ENCODE results near the gene REXO1. TPM values are rescaled to one million over a fixed set of nuclear protein-coding genes. Genes with fewer than 3 reads are reported as not detected.

The REXO1 gene
- total RNA-seq, 1 donor from 2014 or later, result 17.7 TPM

DNA sequence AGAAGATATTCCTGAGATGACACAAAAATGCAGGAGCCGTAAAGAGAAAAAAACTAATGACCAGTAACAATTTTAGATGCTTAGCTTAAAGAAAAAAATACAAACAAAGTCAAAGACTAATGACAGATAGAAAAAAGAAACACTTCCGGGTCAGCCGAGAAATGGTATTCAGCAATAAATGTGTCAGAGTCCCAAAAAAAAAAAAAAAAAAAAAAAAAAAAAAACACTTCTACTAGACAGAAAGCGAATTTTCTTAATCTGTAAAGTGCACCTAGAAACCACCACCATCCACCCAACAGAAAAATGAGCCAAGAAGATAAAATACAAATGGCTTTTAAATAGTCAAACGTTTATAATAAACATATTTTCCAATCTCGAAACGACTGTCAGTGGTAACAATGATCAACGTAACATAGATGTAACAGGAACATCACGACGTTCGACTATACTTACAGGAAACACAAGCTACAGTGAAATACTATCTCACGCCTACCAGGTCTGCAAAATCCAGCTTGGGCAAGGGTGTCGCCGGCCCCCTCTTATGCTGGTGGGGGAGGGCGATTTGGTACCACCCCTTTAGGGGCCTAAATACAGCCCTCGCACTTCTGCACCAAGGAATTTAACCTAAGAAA lies 26.4 kb upstream of the REXO1 start:
- TF ChIP-seq CTCF (IDR thresholded peaks at IDR 0.05; ENCODE audit: borderline replicate concordance), result no peak
- peaks cover 59% of the 10 kb centered on the region for H3K4me1 ChIP-seq
- H3K27me3 ChIP-seq (ENCODE audit: low read depth), result no peaks in the 10 kb centered on the region
- intact Hi-C loops (cut with micrococcal nuclease), result no loop called here
- no peaks in the 10 kb centered on the region for H3K9me3 ChIP-seq (replicated peaks)
- peaks cover 3% of the 10 kb centered on the region for H3K36me3 ChIP-seq
- peak overlapping the region; percentile 99 for H3K4me3 ChIP-seq
- peak overlapping the region; percentile 98 for H3K27ac ChIP-seq (replicated peaks)
- DNase-seq, result no peak

- Histone ChIP-seq H3K4me1 (peaks cover 58% of the 10 kb centered on the region), H3K27me3 (ENCODE audit: low read depth) (no peaks in the 10 kb centered on the region), H3K36me3 (peaks cover 3% of the 10 kb centered on the region), H3K4me3 (peak overlapping the region; percentile 99), H3K9me3 (replicated peaks) (no peaks in the 10 kb centered on the region), H3K27ac (replicated peaks) (peak overlapping the region; percentile 98)
- peak; percentile 67 for DNase-seq
- no peak for TF ChIP-seq CTCF (IDR thresholded peaks at IDR 0.05; ENCODE audit: borderline replicate concordance)
- intact Hi-C loops (cut with micrococcal nuclease), result no loop called here
Observed at GRCh38 chr19:1873524-1874473, 25.5 kb upstream of the REXO1 start.

DNA sequence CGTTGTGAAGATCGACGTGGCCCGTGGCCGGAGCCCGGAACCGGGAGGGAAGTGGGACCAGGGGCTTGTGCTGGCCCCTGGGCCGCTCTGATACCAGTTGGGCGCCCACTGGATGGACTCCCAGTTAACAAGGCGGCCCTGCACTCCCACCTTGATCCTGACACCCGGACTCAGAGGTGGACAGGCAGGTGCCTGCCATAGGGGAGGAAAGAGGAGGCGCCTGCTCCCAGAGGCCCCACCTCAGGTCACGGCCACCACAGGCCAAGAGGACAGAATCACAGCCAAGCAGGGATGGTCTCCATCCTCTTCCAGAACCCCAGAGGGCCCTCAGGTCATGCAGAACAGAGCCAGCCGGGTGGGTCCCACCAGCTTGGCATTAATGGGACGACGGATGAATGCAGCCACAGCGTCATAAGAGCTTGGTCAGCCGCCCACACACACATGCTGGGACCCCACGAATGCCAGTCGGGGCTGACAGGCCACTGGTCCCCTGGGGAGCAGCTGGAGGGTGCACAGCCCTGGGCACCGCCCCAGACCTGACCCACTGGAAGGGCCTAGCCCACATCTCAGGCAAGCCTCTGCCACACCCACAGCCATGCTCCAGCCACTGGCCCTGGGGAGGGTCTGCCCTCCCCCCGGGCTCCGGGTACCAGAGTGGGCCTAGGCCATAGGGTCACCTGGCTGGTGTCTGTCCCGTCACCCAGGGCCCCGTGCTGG lies 24.7 kb upstream of the REXO1 start:
- Histone ChIP-seq H3K4me1 (peaks cover 54% of the 10 kb centered on the region), H3K9me3 (replicated peaks) (no peaks in the 10 kb centered on the region), H3K36me3 (peaks cover 3% of the 10 kb centered on the region), H3K27ac (replicated peaks) (peak overlapping the region; percentile 98), H3K4me3 (peak overlapping the region; percentile 99), H3K27me3 (ENCODE audit: low read depth) (no peaks in the 10 kb centered on the region)
- DNase-seq, result no peak
- intact Hi-C loops (cut with micrococcal nuclease), result no loop called here
- TF ChIP-seq CTCF (IDR thresholded peaks at IDR 0.05; ENCODE audit: borderline replicate concordance), result no peak

DNA sequence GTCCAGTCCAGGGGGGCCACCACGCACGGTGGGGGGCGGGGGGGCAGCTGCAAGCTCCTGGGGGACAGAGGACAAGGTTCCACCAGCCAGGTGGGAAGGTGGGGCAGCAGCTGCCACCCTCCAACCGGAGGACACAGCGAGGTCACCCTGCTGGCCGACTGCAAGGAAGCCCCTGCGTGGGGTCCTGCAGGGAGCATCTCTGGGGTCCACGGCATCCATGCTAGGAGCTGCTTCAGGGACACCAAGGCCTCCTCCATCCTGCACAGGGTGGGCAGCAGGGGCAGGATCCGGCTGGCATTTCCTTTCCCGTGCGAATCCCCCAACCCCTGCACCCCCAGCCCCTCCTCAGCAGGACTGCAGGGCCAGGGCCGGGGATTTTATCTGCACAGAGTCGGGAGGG lies 23.3 kb upstream of the REXO1 start:
- intact Hi-C loops (cut with micrococcal nuclease), result no loop called here
- DNase-seq, result no peak
- Histone ChIP-seq H3K4me1 (peaks cover 51% of the 10 kb centered on the region), H3K9me3 (replicated peaks) (no peaks in the 10 kb centered on the region), H3K27me3 (ENCODE audit: low read depth) (no peaks in the 10 kb centered on the region), H3K36me3 (peaks cover 3% of the 10 kb centered on the region), H3K27ac (replicated peaks) (peak overlapping the region; percentile 98), H3K4me3 (no peak overlapping the region)
- TF ChIP-seq CTCF (IDR thresholded peaks at IDR 0.05; ENCODE audit: borderline replicate concordance), result no peak

DNA sequence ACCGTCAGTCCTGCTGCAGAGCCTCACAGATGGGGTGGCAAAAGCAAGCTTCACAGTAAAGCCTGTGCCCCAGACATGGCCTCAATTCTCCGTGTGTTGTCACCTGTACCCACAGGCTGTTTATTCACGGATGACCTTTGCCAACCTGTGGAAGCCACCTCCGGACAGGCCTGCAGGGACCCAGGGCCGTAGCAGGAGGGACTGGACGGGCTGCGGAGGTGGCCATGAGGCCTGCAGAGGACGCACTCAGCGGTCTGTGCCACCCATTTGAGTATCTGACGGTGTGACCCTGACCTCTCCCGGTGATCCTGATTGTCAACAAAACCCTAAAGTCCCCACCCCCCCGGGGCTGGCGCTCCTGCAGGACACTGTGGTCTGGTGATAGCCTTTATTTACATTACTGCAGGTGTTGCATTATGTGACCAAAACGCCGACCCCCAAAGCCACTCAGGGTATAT lies 22.9 kb upstream of the REXO1 start:
- Histone ChIP-seq H3K36me3 (peaks cover 3% of the 10 kb centered on the region), H3K27me3 (ENCODE audit: low read depth) (no peaks in the 10 kb centered on the region), H3K4me1 (peaks cover 46% of the 10 kb centered on the region), H3K4me3 (no peak overlapping the region), H3K9me3 (replicated peaks) (no peaks in the 10 kb centered on the region), H3K27ac (replicated peaks) (peak overlapping the region; percentile 98)
- intact Hi-C loops (cut with micrococcal nuclease), result no loop called here
- DNase-seq, result no peak
- TF ChIP-seq CTCF (IDR thresholded peaks at IDR 0.05; ENCODE audit: borderline replicate concordance), result no peak
